Stimulated activated CD4-positive, alpha-beta T cell treated with anti-CD3 and anti-CD28 coated beads, TNF-alpha, amount 100 ng/mL, for 4 hours (primary cell): ENCODE data around the gene USB1.

Experiments
- DNase-seq, 3 experiments: peaks; one replicate each; pipeline ENCODE4 v3.0.0-alpha.2; 2020; ENCODE audit warnings: low read depth in 3 of 3

USB1 gene

DNA sequence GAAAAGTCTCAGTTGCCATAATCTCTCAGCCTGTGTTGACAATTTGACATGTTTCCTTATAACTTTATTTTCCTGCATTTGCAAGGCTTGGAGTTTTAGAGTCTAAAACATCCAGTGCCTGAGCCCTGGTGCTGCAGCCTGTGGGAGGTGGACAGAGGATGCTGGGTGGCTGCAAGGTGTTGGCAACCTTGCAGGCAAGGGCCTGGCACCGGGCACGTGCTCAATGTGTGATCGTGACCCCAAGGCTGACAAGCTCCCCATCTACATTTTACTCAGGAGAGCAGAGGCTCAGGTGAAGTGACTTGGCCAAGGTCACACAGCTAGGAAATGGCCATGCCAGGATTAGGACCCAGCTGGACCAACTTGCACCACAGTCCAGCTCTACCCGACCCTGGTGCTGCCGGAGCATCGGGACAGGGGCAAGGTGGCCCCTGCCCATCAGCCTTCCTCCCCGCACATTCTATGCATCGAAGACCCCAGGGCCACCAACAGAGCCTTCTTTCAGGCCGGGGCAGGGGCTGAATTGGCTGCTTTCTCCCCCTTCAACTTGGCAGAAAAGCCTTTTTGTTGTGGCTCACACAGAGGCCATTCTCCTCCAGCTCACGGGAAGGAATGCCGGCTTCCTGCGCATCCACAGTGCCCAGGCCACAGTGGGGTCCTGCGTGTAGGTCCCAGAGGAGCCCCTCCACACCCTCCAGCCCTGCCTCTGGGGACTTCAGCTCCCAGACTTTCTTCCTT lies 47.5 kb downstream of the USB1 start:
- no peak for DNase-seq

DNA sequence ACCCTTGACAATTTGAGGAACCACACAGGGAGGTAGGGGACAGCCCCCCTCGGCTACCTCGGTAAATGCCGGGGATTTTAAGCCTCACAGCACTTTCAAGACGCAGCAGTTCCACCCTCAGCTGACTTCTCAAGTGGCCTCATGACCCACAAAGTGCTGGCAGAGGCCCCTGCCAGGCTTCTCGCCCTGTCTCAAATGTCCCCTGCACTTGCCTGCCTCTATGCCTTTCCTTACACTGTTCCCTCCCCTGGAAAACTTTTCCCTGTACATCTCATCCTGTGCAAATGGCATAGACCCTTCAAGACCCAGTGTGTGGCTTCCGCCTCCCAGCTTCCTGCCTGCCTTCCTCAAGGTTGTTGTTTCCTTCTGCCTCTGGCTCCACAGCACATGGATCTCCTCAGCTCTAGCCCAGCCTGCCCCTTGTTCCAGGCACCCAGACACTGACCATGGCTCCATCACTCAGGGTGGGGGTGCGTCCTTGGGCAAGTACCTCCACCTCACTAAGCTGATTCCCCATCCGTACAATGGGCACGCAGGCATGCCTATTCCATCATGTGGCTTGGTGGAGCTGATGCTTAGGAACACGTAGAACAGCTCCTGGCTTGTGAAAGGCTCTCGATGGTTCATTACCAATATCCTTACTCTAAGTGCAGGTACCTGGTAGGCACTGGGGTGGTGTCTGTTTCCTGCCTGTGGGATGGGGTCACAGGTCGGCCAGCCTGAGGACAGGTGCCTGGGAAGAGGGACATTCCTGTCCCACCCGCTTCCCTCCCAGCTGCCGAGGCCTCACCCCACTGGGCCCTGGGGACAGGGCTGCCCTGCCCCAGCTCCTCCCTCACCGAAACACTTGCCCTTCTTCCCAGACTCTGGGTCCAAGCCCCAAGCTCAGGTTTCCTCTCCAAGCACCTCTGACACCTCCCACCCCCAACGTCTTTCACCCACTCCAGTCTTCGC lies 48.3 kb downstream of the USB1 start:
- DNase-seq, result no peak

DNA sequence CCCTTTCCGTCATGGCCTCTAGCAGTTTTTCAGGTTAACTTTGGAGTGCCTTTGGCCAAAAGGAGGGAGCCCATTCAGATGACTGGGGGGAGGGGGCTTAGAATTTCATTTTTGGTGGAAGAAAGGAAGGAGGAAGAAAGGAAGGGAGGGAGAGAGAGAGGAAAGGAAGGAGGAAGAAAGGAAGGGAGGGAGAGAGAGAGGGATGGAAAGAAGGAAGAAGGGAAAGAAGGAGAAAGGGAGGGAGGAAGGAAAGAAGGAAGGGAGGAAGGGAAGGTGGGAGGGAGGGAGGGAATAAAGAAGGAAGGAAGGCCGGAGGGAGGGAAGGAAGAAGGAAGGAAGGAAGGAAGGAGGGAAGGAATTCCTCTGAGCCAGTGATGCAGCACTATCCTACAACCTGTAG lies 50.1 kb downstream of the USB1 start:
- DNase-seq, result no peak

DNA sequence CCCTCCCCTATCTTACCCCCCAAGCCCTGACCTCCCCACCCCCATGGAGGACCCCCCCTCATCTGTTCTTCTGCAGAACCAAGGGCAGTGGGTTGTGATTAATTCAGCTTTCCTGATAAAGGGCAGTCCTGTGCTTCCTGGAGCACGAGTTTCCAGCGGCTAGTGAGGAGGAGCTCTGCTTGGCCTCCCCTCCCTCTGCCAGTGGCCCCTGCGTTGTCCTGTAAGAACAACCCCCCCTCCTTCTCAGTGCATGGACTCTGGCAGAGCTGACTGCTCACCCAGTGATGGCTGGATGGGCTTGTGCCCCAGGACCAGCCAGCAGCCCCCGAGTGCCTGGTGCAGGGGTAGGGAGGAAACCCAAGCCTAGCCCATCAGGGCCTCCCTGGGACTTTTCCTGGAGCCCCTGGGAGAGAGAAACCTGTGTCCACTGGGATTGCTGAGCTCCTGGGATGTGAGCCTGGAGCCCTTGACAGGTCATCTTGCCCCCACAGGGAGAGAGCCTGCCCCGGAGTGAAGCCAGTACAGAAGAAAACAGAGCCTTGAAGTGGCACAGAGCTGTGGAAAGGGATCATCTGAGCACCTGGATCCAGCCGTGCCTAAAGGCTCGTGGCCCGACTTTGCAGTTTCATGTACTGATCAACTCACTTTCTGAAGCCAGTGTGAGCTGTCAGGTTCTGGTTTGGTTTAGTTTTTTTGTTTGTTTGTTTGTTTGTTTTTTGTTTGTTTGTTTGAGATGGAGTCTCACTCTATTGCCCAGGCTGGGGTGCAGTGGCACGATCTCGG lies 50.8 kb downstream of the USB1 start:
- DNase-seq, result no peak

DNA sequence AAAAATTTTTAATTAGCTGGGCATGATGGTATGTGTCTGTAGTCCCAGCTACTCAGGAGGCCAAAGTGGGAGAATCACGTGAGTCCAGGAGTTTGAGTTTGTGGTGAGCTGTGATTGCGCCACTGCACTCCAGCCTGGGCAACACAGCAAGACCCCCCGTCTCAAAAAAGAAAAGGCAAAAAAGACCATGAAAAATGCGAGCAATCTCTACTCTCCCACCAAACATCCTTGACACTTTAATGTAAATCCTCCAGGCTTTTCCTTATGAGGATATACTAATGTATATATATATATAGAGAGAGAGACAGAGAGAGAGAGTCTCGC lies 52.4 kb downstream of the USB1 start:
- no peak for DNase-seq

DNA sequence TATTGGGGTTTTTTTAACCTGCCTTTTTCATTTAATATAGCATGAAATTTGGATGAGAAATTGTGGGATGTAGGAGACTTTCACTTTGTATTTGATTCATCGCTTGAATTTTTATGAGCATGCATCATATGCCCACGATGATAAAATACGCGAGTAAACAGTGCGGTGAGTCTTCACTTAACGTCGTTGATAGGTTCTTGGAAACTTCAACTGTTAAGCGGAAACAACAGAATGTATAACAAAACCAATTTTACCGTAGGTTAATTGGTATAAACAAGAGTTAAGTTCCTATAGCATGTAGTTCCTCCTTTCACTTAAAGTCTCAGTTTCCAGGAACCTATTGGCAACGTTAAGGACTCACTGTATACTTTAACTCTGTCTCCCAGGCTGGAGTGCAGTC lies 53.1 kb downstream of the USB1 start:
- DNase-seq, result no peak

DNA sequence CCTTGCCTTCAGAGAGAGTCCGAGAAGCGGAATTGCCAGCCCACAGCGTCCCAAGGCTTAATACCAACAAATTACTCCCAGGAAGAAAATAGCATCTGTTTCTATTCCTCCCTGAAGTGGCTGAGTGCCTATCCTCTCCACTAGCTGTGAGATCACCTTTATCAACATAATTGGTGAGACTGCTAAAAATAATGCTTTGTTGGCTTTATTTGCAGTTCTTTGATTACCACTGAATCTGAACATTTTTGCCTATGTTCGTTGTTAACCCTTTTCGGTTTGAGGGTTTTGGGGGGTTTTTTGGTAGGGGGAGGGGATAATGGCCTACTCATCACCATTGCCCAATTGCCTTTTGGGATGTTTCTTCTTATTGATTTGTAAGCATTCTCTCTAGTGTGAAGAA lies 55.4 kb downstream of the USB1 start:
- no peak for DNase-seq

DNA sequence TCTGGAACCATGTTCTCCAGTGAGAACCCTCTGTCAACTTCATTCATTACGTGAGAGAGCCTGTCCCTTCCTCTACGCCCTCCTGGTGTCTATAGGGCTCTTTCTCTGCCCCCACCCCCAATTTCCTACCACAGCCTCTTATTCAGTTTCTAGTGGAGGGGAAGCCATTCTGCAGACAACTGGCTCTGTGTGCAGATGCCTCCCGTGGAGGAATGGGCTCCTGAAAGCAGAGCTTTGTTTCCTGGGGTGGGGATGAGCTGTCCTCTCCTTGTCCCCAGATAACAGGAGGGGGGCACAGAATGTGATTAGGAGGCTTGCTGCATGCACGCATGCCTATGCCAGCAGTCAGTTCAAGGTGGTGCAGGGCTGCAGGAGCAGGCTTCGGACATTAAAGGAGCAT lies 55.9 kb downstream of the USB1 start:
- DNase-seq, result no peak

DNA sequence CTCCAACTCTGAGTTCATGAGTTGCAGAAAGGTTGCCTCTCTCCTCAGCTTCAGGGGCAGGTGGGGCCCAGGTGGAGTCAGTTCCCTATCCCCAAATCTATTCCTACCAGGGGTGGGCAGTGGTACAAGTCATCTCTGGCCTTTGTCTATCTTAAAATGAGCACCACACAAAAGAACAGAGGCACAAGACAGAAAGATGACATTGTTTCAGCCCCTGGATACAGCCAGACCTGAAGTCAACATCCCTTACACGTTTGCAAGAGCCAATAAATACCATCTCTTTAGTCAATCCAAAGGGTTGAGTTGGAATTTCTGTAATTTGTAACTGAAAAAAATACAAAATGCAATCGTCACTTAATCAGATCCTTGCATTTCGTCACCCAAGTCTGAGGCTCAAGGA lies 56.6 kb downstream of the USB1 start:
- DNase-seq, result no peak

DNA sequence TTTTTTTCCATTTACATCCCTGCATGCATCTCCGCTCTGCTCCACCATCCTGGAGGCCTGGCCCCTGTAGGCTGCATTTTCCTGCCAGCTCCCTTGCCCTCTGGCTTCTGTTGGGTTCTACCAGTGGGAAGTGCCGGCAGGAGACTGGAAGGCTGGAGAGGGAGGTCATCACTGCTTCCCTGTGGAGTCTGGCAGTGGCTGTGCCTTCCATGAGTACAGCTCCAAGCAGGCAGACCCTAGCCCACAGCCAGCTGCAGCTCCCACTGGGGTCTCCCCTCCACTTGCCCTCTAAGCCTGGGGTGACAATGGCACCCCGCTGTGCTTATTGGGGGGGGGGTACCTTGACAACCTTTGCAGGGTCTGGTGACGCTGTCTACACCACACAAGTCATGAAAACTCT lies 61.6 kb downstream of the USB1 start:
- DNase-seq, result no peak

DNA sequence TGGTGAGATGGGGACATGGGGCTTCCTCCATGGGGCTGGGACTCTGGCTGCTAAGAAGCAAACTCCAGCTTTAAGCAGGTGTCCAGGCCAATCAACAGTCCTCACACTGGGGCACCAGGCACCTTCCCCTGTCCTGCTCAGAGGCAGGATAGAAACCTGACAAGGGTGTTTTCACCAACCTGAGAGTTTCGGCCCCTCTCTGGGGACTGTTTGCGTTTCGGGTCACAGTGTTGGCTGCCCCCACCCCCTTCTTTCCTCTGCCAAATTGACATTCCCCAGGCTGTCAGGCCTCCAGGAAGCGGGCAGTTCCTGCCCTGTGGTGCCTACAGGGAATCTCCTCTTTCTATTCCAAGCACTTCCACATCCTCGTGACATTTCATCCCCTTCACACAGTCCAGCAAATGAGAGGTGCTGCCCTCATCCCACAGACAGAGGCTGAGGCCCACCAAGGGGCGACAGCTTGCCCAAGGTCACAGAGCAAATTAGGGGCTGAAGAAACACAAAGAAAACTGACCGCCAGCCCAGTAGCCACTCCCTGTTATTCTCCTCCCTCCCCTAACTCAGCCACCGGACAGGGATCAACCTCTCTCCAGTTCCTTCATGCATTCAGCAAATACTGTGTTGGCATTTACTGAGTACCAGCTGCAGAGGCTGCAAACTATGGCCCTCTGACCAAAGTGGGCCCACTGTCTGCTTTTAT lies 62.3 kb downstream of the USB1 start:
- no peak for DNase-seq

DNA sequence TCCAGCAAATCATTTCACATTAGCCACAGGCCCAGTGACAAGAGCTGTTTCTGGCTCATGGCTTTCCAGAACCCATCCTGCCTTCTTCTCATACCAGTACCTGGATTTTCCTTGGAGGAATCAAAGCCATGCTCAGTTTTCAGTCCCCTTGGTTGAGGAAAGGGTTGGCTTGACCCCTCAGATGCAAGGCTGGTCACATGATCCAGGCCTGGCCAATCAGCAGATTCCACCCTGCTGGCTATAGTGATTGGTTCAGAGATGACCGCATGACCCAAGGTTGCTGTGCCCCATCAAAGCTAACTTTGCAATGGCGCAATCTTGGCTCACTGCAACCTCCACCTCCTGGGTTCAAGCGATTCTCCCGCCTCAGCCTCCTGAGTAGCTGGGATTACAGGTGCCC lies 69.4 kb downstream of the USB1 start:
- DNase-seq, result no peak
